Keratinocyte (primary cell): ENCODE results near the gene PPFIA1. TPM values are rescaled to one million over a fixed set of nuclear protein-coding genes. Genes with fewer than 3 reads are reported as not detected.

ENCODE experiments used
- DNase-seq: peaks from one replicate; pipeline ENCODE4 v3.0.0-alpha.2; 2011; ENCODE audit warnings: low read depth, missing footprints, low spot score
- FAIRE-seq: peaks from 2 replicates; lab custom pipeline; 2011; peaks lifted over from hg19 to GRCh38; lab: Jason Lieb, UNC
- H2AFZ ChIP-seq: 2 replicates; pipeline ENCODE4 v1.6.0; 2012; ENCODE audit warnings: low read length, control low read depth, inconsistent platforms; ENCODE audit not compliant: control insufficient read depth
- H3K27ac ChIP-seq: 2 replicates; pipeline ENCODE4 v1.5.1; 2011; ENCODE audit warnings: low read length; ENCODE audit not compliant: control insufficient read depth, insufficient read depth
- H3K27me3 ChIP-seq: 3 replicates; pipeline ENCODE4 v1.6.0; 2011; ENCODE audit warnings: low read length; ENCODE audit not compliant: control insufficient read depth, insufficient read depth; ENCODE audit errors: extremely low read depth
- H3K36me3 ChIP-seq, 2 experiments: 2 replicates in 1 of 2; 3 replicates in 1 of 2; pipeline ENCODE4 v1.5.1; 2011; ENCODE audit warnings: low read length in 2 of 2, mild to moderate bottlenecking in 1 of 2; ENCODE audit not compliant: control insufficient read depth in 2 of 2, insufficient read depth in 2 of 2; ENCODE audit errors: extremely low read depth in 1 of 2
- H3K4me1 ChIP-seq: 3 replicates; pipeline ENCODE4 v1.5.1; 2011; ENCODE audit warnings: low read length; ENCODE audit not compliant: control insufficient read depth, insufficient read depth; ENCODE audit errors: extremely low read depth
- H3K4me2 ChIP-seq: 3 replicates; pipeline ENCODE4 v1.6.0; 2011; ENCODE audit warnings: low read depth, low read length; ENCODE audit not compliant: control insufficient read depth, insufficient read depth; ENCODE audit errors: extremely low read depth
- H3K4me3 ChIP-seq, 3 experiments: fragments of 200-600 bp in 1 of 3; sonication (generic) in 1 of 3; 2 replicates in 2 of 3; 3 replicates in 1 of 3; pipeline ENCODE4 v1.5.1; 2011 to 2016; ENCODE audit warnings: low read length in 3 of 3, mild to moderate bottlenecking in 3 of 3, control low read depth in 2 of 3, inconsistent platforms in 1 of 3, low read depth in 1 of 3, mixed read lengths in 1 of 3, mixed run types in 1 of 3, moderate library complexity in 1 of 3; ENCODE audit not compliant: control insufficient read depth in 2 of 3, insufficient read depth in 2 of 3; ENCODE audit errors: extremely low read depth in 1 of 3
- H3K79me2 ChIP-seq: 2 replicates; pipeline ENCODE4 v1.6.0; 2012; ENCODE audit warnings: low read length; ENCODE audit not compliant: control insufficient read depth, insufficient read depth
- H3K9ac ChIP-seq: 3 replicates; pipeline ENCODE4 v1.6.0; 2011; ENCODE audit warnings: low read length; ENCODE audit not compliant: control insufficient read depth, insufficient read depth; ENCODE audit errors: extremely low read depth
- H3K9me1 ChIP-seq: 3 replicates; pipeline ENCODE4 v1.6.0; 2011; ENCODE audit warnings: low read length; ENCODE audit not compliant: control insufficient read depth, insufficient read depth; ENCODE audit errors: extremely low read depth
- H3K9me3 ChIP-seq: 2 replicates; pipeline ENCODE4 v1.5.1; 2012; ENCODE audit warnings: low read depth, low read length; ENCODE audit not compliant: control insufficient read depth
- H4K20me1 ChIP-seq: 3 replicates; pipeline ENCODE4 v1.6.0; 2011; ENCODE audit warnings: low read length; ENCODE audit not compliant: control insufficient read depth, insufficient read depth; ENCODE audit errors: extremely low read depth
- CTCF ChIP-seq, 3 experiments: IDR thresholded peaks in 1 of 3; conservative IDR thresholded peaks in 1 of 3; optimal IDR thresholded peaks in 1 of 3; 2 replicates in 2 of 3; 3 replicates in 1 of 3; pipeline versions ENCODE3 to v1.5.1; 2011; ENCODE audit warnings: low read length in 3 of 3, mild to moderate bottlenecking in 3 of 3, moderate library complexity in 2 of 3, control low read depth in 1 of 3, inconsistent platforms in 1 of 3; ENCODE audit not compliant: insufficient read depth in 2 of 3; ENCODE audit errors: extremely low read depth in 1 of 3
- EZH2 ChIP-seq: IDR thresholded peaks from one replicate; pipeline ENCODE4 v1.6.1; 2012; ENCODE audit warnings: inconsistent platforms, mild to moderate bottlenecking, low read length, moderate library complexity
- dilution Hi-C: fragments of 300-500 bp; cut with MboI; formaldehyde crosslinking; loops from one replicate; pipeline ENCODE4 v1.7.0; 2020; ENCODE audit warnings: low sequenced_read_pairs; ENCODE audit not compliant: extremely low pct_ligation_motif_present
- polyA plus RNA-seq, 5 experiments: library from polyadenylated mRNA; depleted of rRNA in 3 of 5; stranded (reverse) in 3 of 5; stranded (forward) in 1 of 5; unstranded in 1 of 5; fragments of >200 nt; gene quantifications; 1 replicate in 1 of 5; 2 replicates in 3 of 5; 3 replicates in 1 of 5; pipeline versions ENCODE4 v1.2.1 to v1.2.3, GENCODE V29; 2011 to 2012; ENCODE audit warnings: missing spikeins in 2 of 5, low read depth in 1 of 5, low replicate concordance in 1 of 5

PPFIA1 gene
- polyA plus RNA-seq, 1 donor (not counting 4 experiments of a cell fraction or from before 2014, with no cell fraction given): 27.6 TPM

DNA sequence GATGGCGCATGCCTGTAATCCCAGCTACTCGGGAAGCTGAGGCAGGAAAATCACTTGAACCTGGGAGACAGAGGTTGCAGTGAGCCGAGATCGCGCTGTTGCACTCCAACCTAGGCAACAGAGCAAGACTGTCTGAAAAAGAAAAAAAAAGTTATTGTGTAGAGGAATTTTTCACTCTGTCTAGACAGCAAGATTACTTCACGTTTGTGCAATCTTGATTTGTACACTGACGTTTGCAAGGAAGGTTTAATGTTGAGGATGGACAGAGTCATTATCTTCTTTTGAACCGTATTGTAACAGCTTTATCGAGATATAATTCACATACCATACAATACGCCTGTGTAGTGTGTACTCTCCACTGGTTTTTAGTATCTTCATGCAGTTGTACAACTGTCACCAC is 131.5 kb downstream of the PPFIA1 start:
- peaks cover 21 to 28% of the 10 kb centered on the region in 2 experiments for H3K36me3 ChIP-seq
- H3K27me3 ChIP-seq: no peaks in the 10 kb centered on the region
- dilution Hi-C loops: no loop called here
- no peak for DNase-seq
- H3K9ac ChIP-seq: no peak overlapping the region
- no peaks in the 10 kb centered on the region for H3K9me3 ChIP-seq
- TF ChIP-seq CTCF (optimal IDR thresholded peaks at IDR 0.05 in 1 of 3, IDR thresholded peaks at IDR 0.05 in 1 of 3, conservative IDR thresholded peaks at IDR 0.05 in 1 of 3; ENCODE audit: extremely low read depth in 1 of 3, insufficient read depth in 2 of 3, low read length in 3 of 3): no peak
- TF ChIP-seq EZH2: no peak
- H3K4me2 ChIP-seq: no peak overlapping the region
- H2AFZ ChIP-seq: no peak overlapping the region
- H3K4me3 ChIP-seq: no peak overlapping the region
- no peak for FAIRE-seq
- peaks cover 23% of the 10 kb centered on the region for H3K4me1 ChIP-seq
- H4K20me1 ChIP-seq: peaks cover 51% of the 10 kb centered on the region
- H3K9me1 ChIP-seq: peaks cover 15% of the 10 kb centered on the region
- peaks cover 93% of the 10 kb centered on the region for H3K79me2 ChIP-seq
- H3K27ac ChIP-seq: peak overlapping the region; percentile 6

GRCh38 chr11:70402685-70403084 is 132.2 kb downstream of the PPFIA1 start:
- H3K27me3 ChIP-seq: no peaks in the 10 kb centered on the region
- H3K4me3 ChIP-seq: no peak overlapping the region
- peak overlapping the region; percentile 6 for H3K27ac ChIP-seq
- peak overlapping the region; percentile 6 for H3K4me2 ChIP-seq
- H3K4me1 ChIP-seq: peaks cover 17% of the 10 kb centered on the region
- peaks cover 51% of the 10 kb centered on the region for H4K20me1 ChIP-seq
- no peak overlapping the region for H3K9ac ChIP-seq
- dilution Hi-C loops: no loop called here
- peaks cover 27 to 29% of the 10 kb centered on the region in 2 experiments for H3K36me3 ChIP-seq
- peaks cover 93% of the 10 kb centered on the region for H3K79me2 ChIP-seq
- no peaks in the 10 kb centered on the region for H3K9me3 ChIP-seq
- FAIRE-seq (no peak), DNase-seq (no peak)
- no peak for TF ChIP-seq EZH2
- no peak for TF ChIP-seq CTCF (optimal IDR thresholded peaks at IDR 0.05 in 1 of 3, IDR thresholded peaks at IDR 0.05 in 1 of 3, conservative IDR thresholded peaks at IDR 0.05 in 1 of 3; ENCODE audit: extremely low read depth in 1 of 3, insufficient read depth in 2 of 3, low read length in 3 of 3)
- no peak overlapping the region for H2AFZ ChIP-seq
- H3K9me1 ChIP-seq: peaks cover 14% of the 10 kb centered on the region
